H9 (cell line): ENCODE measurements around the gene ARHGEF39. TPM values are rescaled to one million over a fixed set of nuclear protein-coding genes. Genes with fewer than 3 reads are reported as not detected.

ENCODE experiments used
- DNase-seq: peaks from one replicate; pipeline ENCODE4 v3.0.0-alpha.2; 2017
- H2AFZ ChIP-seq: one replicate; pipeline ENCODE4 v1.6.1; 2013; ENCODE audit warnings: mild to moderate bottlenecking, low read length, control low read depth, moderate library complexity
- H2AK5ac ChIP-seq: 2 replicates; pipeline ENCODE4 v1.6.1; 2013; ENCODE audit warnings: low read length, control low read depth, mixed read lengths; ENCODE audit not compliant: insufficient read length
- H2BK120ac ChIP-seq: one replicate; pipeline ENCODE4 v1.6.1; 2013; ENCODE audit warnings: low read depth, mild to moderate bottlenecking, low read length, control low read depth, inconsistent platforms; ENCODE audit not compliant: poor library complexity, severe bottlenecking
- H2BK12ac ChIP-seq: 2 replicates; pipeline ENCODE4 v1.6.1; 2013; ENCODE audit warnings: low read length, control low read depth, mixed read lengths, low read depth; ENCODE audit not compliant: insufficient read length
- H2BK15ac ChIP-seq: 2 replicates; pipeline ENCODE4 v1.6.1; 2013; ENCODE audit warnings: low read depth, low read length, control low read depth
- H2BK20ac ChIP-seq: one replicate; pipeline ENCODE4 v1.6.1; 2013; ENCODE audit warnings: low read depth, mild to moderate bottlenecking, low read length, control low read depth, inconsistent platforms; ENCODE audit not compliant: poor library complexity, severe bottlenecking
- H2BK5ac ChIP-seq: 2 replicates; pipeline ENCODE4 v1.6.1; 2013; ENCODE audit warnings: low read length, control low read depth, mixed read lengths; ENCODE audit not compliant: insufficient read length
- H3K14ac ChIP-seq: 2 replicates; pipeline ENCODE4 v1.6.1; 2013; ENCODE audit warnings: low read length, control low read depth; ENCODE audit not compliant: insufficient read depth
- H3K18ac ChIP-seq: 2 replicates; pipeline ENCODE4 v1.6.1; 2013; ENCODE audit warnings: low read depth, mild to moderate bottlenecking, mixed read lengths, low read length, control low read depth; ENCODE audit not compliant: insufficient read length
- H3K23ac ChIP-seq: 2 replicates; pipeline ENCODE4 v1.6.1; 2013; ENCODE audit warnings: low read length, control low read depth, mixed read lengths, low read depth; ENCODE audit not compliant: insufficient read length
- H3K23me2 ChIP-seq: 2 replicates; pipeline ENCODE4 v1.6.1; 2013; ENCODE audit warnings: low read depth, mild to moderate bottlenecking, mixed read lengths, low read length, control low read depth; ENCODE audit not compliant: insufficient read length, poor library complexity, severe bottlenecking
- H3K27ac ChIP-seq: 2 replicates; pipeline ENCODE4 v1.5.1; 2013; ENCODE audit warnings: low read length, control low read depth, mixed read lengths, low read depth; ENCODE audit not compliant: insufficient read length
- H3K27me3 ChIP-seq: 2 replicates; pipeline ENCODE4 v1.6.1; 2013; ENCODE audit warnings: low read length, control low read depth, inconsistent platforms; ENCODE audit not compliant: insufficient read depth
- H3K4ac ChIP-seq: 2 replicates; pipeline ENCODE4 v1.6.1; 2013; ENCODE audit warnings: low read depth, mild to moderate bottlenecking, control low read depth, inconsistent platforms, low read length, moderate library complexity
- H3K4me1 ChIP-seq: 2 replicates; pipeline ENCODE4 v1.6.1; 2013; ENCODE audit warnings: low read length, control low read depth, inconsistent platforms; ENCODE audit not compliant: insufficient read depth
- H3K4me2 ChIP-seq: 2 replicates; pipeline ENCODE4 v1.6.1; 2013; ENCODE audit warnings: low read length, control low read depth, mixed read lengths; ENCODE audit not compliant: insufficient read length, insufficient read depth
- H3K56ac ChIP-seq: 2 replicates; pipeline ENCODE4 v1.6.1; 2013; ENCODE audit warnings: low read depth, mild to moderate bottlenecking, mixed read lengths, low read length, control low read depth; ENCODE audit not compliant: insufficient read length
- H3K79me1 ChIP-seq: 2 replicates; pipeline ENCODE4 v1.6.1; 2013; ENCODE audit warnings: low read depth, mild to moderate bottlenecking, moderate library complexity, low read length, control low read depth, inconsistent platforms; ENCODE audit not compliant: insufficient read depth, poor library complexity, severe bottlenecking
- H3K79me2 ChIP-seq: 2 replicates; pipeline ENCODE4 v1.6.1; 2013; ENCODE audit warnings: low read length, control low read depth, inconsistent platforms; ENCODE audit not compliant: insufficient read depth
- H3K9ac ChIP-seq: 2 replicates; pipeline ENCODE4 v1.6.1; 2013; ENCODE audit warnings: low read length, control low read depth, mixed read lengths; ENCODE audit not compliant: insufficient read length; ENCODE audit errors: extremely low read depth
- H3K9me3 ChIP-seq: one replicate; pipeline ENCODE4 v1.6.1; 2013; ENCODE audit warnings: low read depth, low read length, inconsistent platforms; ENCODE audit not compliant: control insufficient read depth
- H3T11ph ChIP-seq: one replicate; pipeline ENCODE4 v1.6.1; 2013; ENCODE audit warnings: mild to moderate bottlenecking, low read length, control low read depth, inconsistent platforms
- H4K20me1 ChIP-seq: one replicate; pipeline ENCODE4 v1.6.1; 2013; ENCODE audit not compliant: control insufficient read depth, insufficient read length, insufficient read depth
- H4K5ac ChIP-seq: 2 replicates; pipeline ENCODE4 v1.6.1; 2013; ENCODE audit warnings: low read depth, mild to moderate bottlenecking, mixed read lengths, low read length, control low read depth; ENCODE audit not compliant: insufficient read length
- H4K8ac ChIP-seq: replicated peaks from 2 replicates; pipeline ENCODE4 v1.6.1; 2013; ENCODE audit warnings: low read length, control low read depth, mixed read lengths, low read depth; ENCODE audit not compliant: insufficient read length
- H4K91ac ChIP-seq: 2 replicates; pipeline ENCODE4 v1.6.1; 2013; ENCODE audit warnings: low read depth, mild to moderate bottlenecking, moderate library complexity, mixed read lengths, low read length, control low read depth; ENCODE audit not compliant: insufficient read length
- H3K27ac Mint-ChIP-seq, 3 experiments: 2 replicates in 2 of 3; 3 replicates in 1 of 3; pipeline ENCODE4 v1.8.0; 2020 to 2021; ENCODE audit warnings: mixed read lengths in 3 of 3, mild to moderate bottlenecking in 1 of 3, moderate library complexity in 1 of 3
- H3K27me3 Mint-ChIP-seq: 2 replicates; pipeline ENCODE4 v1.8.0; 2021; ENCODE audit warnings: low read depth, mild to moderate bottlenecking, moderate library complexity, mixed read lengths
- H3K36me3 Mint-ChIP-seq, 3 experiments: 2 replicates in 2 of 3; 3 replicates in 1 of 3; pipeline ENCODE4 v1.8.0; 2020 to 2021; ENCODE audit warnings: low read depth in 3 of 3, mixed read lengths in 3 of 3; ENCODE audit not compliant: insufficient read depth in 1 of 3
- H3K4me1 Mint-ChIP-seq, 2 experiments: 2 replicates each; pipeline ENCODE4 v1.8.0; 2020; ENCODE audit warnings: mixed read lengths in 2 of 2
- H3K4me3 Mint-ChIP-seq, 2 experiments: 2 replicates in 1 of 2; 3 replicates in 1 of 2; pipeline ENCODE4 v1.8.0; 2020 to 2021; ENCODE audit warnings: mild to moderate bottlenecking in 2 of 2, mixed read lengths in 2 of 2, moderate library complexity in 1 of 2
- H3K9me3 Mint-ChIP-seq, 2 experiments: 2 replicates in 1 of 2; 3 replicates in 1 of 2; pipeline ENCODE4 v1.8.0; 2020; ENCODE audit warnings: mild to moderate bottlenecking in 2 of 2, mixed read lengths in 2 of 2, moderate library complexity in 1 of 2
- CTCF ChIP-seq: fragments of 200-600 bp; sonication (generic); conservative IDR thresholded peaks from 3 replicates; pipeline ENCODE4 v1.8.0; 2021; ENCODE audit warnings: antibody characterized with exemption, mild to moderate bottlenecking
- WGBS: extraction: QIAGEN DNeasy Blood & Tissue Kit; methylation state at CpG from one replicate; pipeline ENCODE4 v1.1.7; 2013; ENCODE audit warnings: missing lambda C conversion rate, low lambda C conversion rate, mixed read lengths; ENCODE audit not compliant: insufficient read length; ENCODE audit errors: extremely low coverage; 5-methylcytosine and 5-hydroxymethylcytosine counted together
- total RNA-seq: library from RNA; stranded (reverse); gene quantifications from 2 replicates; pipeline ENCODE4 v1.2.1, GENCODE V29; 2021

The ARHGEF39 gene
- total RNA-seq, 1 experiment from 2014 or later: 24.4 TPM

GRCh38 chr9:35653611-35654010 lies 11.4 kb downstream of the ARHGEF39 start:
- H3K18ac ChIP-seq: no peak overlapping the region
- H3K27me3 ChIP-seq: 0 out of 2 replicates have a peak, but pooled peaks cover 2% of the 10 kb centered on the region
- H4K91ac ChIP-seq: no peak overlapping the region
- no peak for TF ChIP-seq CTCF
- Mint-ChIP-seq H3K27ac (no peak overlapping the region), H3K4me1 (peaks cover 22 to 29% of the 10 kb centered on the region in 2 experiments), H3K9me3 (peaks cover 2 to 3% of the 10 kb centered on the region in 2 experiments; a peak in 3 of 5 replicates), H3K4me3 (no peak overlapping the region), H3K27me3 (peaks cover 18% of the 10 kb centered on the region), H3K36me3 (peaks cover 0 to 2% (median 0%) of the 10 kb centered on the region in 3 experiments; a peak in 1 of 7 replicates)
- DNase-seq: no peak
- no peak overlapping the region for H4K5ac ChIP-seq
- H3K9ac ChIP-seq: no peak overlapping the region
- no peak overlapping the region for H3K23ac ChIP-seq
- no peak overlapping the region for H2AFZ ChIP-seq
- H3K79me2 ChIP-seq: no peaks in the 10 kb centered on the region
- H3K4me2 ChIP-seq: no peak overlapping the region
- no peaks in the 10 kb centered on the region for H4K20me1 ChIP-seq
- no peak overlapping the region for H3T11ph ChIP-seq
- H2BK5ac ChIP-seq: no peak overlapping the region
- H2BK120ac ChIP-seq: no peak overlapping the region
- peaks cover 7% of the 10 kb centered on the region for H3K23me2 ChIP-seq
- no peak overlapping the region for H3K27ac ChIP-seq
- H4K8ac ChIP-seq: no peak overlapping the region
- no peak overlapping the region for H3K14ac ChIP-seq
- H2AK5ac ChIP-seq: no peak overlapping the region
- no peak overlapping the region for H2BK12ac ChIP-seq
- no CpG with 5 or more reads among the region's 2 CpGs for WGBS
- H2BK15ac ChIP-seq: no peak overlapping the region
- H3K79me1 ChIP-seq: no peaks in the 10 kb centered on the region
- H3K4me1 ChIP-seq: peaks cover 3% of the 10 kb centered on the region; the same call in 1 of the 2 replicates
- H3K56ac ChIP-seq: no peak overlapping the region
- H2BK20ac ChIP-seq: no peak overlapping the region
- no peak overlapping the region for H3K4ac ChIP-seq
- no peaks in the 10 kb centered on the region for H3K9me3 ChIP-seq
